ENCODE data around the gene MGLL. TPM values are rescaled to one million over a fixed set of nuclear protein-coding genes. Genes with fewer than 3 reads are reported as not detected.

MGLL gene
- total RNA-seq, 1 donor from 2014 or later, result 45.7 TPM

DNA sequence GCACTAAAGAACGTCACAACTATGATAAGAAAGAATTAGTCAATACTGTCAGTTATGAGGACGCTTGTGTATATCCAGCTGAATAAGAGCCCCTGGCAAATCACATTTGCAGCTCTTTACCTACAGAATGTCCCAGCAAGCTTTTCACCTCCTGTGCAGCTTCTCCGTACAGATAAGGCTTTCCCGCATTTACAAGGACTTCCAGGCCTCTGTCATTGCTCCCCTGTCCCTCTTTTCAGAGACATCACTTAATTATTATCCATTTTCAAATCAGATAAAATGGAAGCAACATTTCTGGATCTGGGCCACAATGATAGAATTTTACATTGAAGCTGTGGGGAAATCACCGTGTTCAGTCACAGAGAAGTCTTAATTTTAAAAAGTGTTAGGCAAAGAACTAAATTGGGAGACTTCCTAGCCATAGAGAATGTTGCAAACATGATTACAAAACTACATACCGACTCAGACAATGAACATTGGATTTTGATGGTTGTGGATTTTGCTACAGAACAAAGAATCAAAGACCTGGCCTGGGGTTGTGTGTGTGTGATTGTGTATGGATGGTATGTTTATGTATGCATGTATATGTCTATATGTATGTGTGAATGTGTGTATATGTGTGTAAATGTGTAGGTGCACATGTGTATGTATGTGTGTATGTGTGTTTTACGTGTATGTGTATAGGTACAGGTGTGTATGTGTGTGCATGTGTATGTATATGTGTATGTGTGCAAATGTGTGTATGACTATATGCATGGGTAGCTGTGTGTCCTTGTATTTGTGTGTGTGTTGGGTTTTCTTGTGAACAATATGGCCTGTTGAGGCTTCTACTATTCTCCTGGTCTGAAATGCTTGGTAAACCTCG, 41.5 kb downstream of the MGLL start:
- no peak for DNase-seq (ENCODE audit: low spot score)
- intact Hi-C loops (cut with DNase I), result no loop called here

DNA sequence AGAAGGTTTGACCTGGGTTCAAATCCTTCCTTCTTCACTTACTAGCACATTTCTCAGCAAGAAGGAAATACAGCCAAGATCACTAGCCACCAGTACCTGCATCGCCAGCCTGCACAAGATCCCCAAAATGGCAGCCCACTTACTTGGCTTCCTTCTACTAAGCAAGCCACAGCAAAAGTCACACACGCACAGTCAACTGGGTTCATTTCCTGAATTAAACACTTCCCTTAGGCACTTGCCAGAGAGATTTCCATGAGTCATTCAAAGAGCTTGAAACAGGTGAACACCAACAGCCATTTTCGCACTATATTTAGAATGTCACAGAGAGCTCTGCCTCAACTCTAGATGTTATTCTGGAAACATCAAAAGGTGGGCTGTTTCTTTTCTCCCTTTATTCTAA, 42.6 kb downstream of the MGLL start:
- intact Hi-C loops (cut with DNase I), result no loop called here

GRCh38 chr3:127777921-127778656, 44.2 kb downstream of the MGLL start:
- intact Hi-C loops (cut with DNase I), result no loop called here
- no peak for DNase-seq (ENCODE audit: low spot score)

More for the DNA sequence above, 42.6 kb downstream of the MGLL start:
- no peak for DNase-seq (ENCODE audit: low spot score)

- intact Hi-C loops (cut with DNase I), result no loop called here
- no peak for DNase-seq (ENCODE audit: low spot score)
Observed at GRCh38 chr3:127777332-127777731, 45.0 kb downstream of the MGLL start.

DNA sequence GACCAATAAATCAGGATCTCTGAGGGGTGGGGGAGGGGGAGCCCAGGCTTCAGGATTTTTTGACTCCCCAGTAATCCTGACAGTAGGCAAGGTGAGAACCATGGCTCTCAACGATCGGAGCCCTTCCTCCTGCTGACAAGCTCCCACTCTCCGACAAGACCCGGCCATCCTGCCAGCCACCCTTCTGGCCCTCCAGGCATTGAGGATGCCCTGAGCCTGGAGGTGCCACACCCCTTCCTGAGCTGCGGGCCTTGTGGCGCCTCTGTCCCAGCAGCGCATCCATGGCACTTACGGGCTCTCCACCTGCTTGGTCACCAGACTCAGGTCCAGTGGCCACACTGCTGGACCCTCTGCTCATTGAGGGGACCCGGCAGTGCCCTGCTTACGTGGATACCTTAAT, 46.0 kb downstream of the MGLL start:
- intact Hi-C loops (cut with DNase I), result no loop called here
- DNase-seq (ENCODE audit: low spot score), result no peak

DNA sequence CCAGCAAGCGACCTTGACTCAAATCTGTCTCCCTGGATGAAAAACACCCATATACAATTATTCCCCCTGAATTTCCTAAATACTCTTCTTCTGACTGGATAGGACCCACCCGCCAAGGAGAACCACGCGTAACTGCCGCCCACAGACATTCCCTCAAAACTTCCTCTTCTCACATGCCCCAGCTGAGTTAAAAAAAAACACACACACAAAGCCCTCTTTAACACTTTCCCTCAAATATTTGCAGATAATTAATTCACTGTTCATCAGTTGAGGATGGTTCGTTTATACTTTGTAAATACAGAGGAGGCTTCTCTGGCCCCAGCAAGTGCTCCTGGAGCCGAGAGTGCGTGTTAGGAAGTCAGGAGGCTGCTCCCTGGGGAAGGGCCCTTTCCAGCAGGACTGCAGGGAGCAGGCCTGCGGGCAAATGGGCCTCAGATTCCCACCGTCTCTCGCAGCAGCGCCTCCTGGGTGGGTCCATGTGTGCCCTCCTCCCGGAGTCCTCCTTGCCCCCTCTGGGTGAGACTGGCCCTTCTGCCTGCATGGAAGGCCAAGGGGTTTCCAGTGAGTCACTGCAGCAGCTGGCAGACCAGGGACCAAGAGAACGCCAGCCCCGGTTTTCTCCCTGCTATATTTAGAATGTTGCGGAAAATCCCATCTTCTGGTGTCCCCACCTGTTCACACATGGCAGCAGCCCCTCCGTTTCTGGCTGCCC, 46.8 kb downstream of the MGLL start:
- DNase-seq (ENCODE audit: low spot score), result no peak
- intact Hi-C loops (cut with DNase I), result no loop called here

DNA sequence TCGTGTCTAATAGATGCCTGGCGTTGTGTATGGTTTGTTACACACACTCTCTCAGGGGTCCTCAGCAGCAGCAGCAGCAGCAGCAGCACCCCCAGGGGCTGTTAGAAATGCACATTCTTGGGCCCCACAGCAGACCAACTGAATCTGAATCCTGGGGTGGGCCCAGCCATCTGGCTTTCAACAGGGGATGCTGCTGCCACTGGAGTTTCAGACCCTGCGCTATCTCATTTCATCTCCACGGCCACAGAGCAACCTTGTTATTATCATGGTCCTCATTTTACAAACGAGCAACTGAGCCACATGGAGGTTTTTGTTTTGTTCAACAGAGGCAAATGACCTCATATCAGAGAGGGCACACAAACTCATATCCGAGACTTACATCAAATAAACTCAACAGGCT, 47.7 kb downstream of the MGLL start:
- DNase-seq (ENCODE audit: low spot score), result no peak

DNA sequence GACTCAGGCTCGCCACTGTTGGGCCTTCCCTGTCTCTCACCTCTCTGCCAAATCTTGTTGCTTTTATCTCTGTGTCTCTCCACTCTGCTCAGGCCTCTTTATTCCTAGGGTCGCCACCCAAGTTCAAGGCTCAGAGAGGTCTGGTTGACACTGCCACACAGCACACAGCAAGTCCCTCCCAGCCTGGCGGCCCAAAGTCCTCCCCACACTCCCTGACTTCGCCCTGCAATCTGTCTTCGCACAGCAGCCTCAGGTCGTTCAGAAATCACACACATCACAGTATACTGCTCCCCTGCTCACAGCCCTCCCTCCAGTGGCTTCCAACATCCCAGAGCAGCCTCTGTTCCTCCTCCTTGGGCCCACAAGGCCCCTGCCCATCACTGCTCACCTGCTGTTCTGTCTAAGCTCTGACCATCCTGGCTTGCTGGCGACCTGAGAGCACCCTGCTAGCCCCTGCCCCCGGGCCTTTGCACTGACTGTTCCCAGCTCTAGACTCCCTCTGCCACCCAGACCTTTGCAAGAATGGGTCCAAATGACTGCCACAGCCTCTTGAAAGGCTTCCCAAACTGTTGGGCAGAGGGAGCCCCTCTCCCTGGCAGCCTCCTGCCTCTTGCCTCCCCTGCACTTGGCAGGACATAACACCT, 48.4 kb downstream of the MGLL start:
- intact Hi-C loops (cut with DNase I), result no loop called here
- no peak for DNase-seq (ENCODE audit: low spot score)

More for the DNA sequence above, 47.7 kb downstream of the MGLL start:
- intact Hi-C loops (cut with DNase I), result no loop called here

DNA sequence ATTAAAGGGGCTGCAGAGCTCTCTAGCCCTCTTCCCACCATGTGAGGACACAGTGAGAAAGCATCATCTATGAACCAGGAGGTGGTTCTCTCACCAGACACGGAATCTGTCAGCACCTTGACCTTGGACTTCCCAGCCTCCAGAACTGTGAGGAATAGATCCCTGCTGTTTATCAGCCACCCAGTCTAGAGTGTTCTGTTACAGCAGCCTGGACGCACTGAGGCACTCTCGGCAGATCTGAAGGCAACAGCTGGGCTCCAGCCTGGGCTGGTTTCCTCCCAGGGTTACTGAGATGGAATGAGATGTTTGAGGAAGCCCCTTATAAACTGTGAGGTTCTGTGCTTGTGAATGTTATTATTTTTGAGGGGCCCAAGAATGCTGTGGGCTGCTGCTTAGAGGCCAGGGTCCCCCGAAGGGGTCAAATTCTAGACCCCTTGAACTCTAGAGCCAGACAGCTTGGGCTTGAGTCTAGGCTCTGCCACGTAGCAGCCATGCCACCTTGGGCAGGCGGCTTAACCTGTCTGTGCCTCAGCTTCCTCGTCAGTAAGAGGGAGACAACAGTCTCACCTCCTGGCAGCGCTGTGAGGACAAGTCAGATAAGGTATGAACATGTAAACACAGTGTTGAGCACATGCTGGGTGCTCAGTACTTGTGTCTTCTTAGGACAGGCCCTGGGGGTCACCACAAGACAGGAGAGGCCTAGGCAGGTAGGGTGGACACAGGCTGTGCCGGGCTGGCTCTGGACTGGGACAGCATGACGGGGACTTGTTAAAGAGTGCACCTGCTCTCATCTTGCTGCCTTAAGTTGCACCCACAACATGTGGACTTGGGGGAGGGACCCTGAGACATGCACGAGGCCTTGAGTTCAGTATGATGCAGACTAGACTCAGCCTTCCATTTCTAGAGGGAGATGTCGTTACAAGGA, 49.2 kb downstream of the MGLL start:
- intact Hi-C loops (cut with DNase I), result no loop called here
- no peak for DNase-seq (ENCODE audit: low spot score)

- intact Hi-C loops (cut with DNase I), result no loop called here
- DNase-seq (ENCODE audit: low spot score), result no peak
Observed at GRCh38 chr3:127772273-127772672, 50.0 kb downstream of the MGLL start.

- intact Hi-C loops (cut with DNase I), result no loop called here
- DNase-seq (ENCODE audit: low spot score), result no peak
Observed at GRCh38 chr3:127771746-127772145, 50.6 kb downstream of the MGLL start.

- DNase-seq (ENCODE audit: low spot score), result no peak
- intact Hi-C loops (cut with DNase I), result no loop called here
Observed at GRCh38 chr3:127770671-127771355, 51.5 kb downstream of the MGLL start.

DNA sequence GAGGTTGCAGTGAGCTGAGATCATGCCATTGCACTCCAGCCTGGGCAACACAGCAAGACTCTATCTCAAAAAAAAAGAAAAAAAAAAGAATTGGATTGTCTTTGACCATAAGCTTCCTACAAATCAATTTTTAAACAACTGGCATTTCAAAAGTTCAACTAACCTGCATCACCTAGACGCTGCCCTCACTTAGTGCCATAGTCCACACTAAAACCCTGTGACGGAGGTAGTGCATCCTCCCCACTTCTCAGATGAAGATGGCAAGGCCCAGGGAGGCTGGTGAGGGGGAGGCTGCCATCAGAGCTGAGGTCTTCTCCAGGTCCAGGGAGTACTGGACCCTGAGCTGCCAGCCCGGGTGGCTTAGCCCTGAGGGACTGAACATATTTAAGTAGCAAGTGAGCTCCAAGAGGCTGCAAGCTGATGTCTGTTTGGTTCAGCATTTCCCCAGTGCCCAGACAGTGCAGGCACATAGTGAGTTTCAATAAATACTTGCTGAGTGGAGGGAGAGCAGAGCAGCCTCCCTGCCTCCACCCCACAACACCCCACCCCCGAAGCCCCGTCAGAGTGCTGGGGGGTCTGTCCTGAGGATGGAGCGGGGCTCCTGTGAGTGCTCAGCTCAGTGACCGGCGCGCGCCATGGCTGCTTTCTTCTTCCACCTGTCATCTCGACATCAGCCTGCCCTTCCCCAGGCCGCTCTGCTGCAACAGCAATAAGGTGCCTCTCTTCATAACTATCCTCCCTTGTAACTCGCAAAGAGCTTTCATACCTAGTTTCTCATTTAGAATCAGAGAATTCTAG, 52.8 kb downstream of the MGLL start:
- DNase-seq (ENCODE audit: low spot score), result no peak
- intact Hi-C loops (cut with DNase I), result no loop called here

GRCh38 chr3:127768346-127769008, 53.8 kb downstream of the MGLL start:
- no peak for DNase-seq (ENCODE audit: low spot score)
- intact Hi-C loops (cut with DNase I), result no loop called here

DNA sequence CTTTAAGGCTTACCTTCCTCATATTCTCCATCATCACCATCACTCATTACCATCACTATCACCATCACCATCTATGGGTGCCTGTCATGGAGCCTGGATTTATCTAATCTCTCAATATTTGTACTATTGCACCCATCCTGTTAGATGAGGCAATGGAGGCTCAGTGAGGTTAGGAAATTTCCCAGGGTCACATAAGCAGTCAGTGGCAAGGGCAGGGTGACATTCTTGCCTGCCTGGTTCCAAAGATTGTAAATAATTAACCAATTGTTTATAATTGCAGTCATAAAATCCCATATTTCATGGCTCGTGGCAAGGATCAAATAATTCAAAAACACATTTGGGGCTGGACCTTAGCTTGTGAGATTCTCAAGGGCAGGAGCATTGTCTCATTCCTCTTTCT, 55.2 kb downstream of the MGLL start:
- DNase-seq (ENCODE audit: low spot score), result no peak
- intact Hi-C loops (cut with DNase I), result no loop called here

DNA sequence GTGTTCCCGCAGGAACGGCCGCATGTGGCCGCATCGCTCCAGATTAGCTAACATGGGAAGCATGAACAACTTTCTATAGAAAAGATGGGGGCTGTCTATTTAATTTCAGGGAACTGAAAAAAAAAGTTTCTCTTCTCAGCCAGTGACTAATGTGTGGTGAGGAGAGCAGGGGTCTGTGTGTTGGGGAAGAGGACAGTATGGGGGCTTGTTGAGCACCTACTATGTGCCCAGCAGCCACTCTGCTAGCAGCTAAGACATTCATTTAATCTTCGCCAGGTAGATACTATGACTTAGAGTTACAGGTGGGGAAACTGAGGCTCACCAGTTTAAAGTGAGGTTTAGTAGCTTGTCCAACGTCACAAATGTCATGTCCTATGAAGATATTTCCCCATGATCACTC, 56.6 kb downstream of the MGLL start:
- no peak for DNase-seq (ENCODE audit: low spot score)
- intact Hi-C loops (cut with DNase I), result no loop called here

DNA sequence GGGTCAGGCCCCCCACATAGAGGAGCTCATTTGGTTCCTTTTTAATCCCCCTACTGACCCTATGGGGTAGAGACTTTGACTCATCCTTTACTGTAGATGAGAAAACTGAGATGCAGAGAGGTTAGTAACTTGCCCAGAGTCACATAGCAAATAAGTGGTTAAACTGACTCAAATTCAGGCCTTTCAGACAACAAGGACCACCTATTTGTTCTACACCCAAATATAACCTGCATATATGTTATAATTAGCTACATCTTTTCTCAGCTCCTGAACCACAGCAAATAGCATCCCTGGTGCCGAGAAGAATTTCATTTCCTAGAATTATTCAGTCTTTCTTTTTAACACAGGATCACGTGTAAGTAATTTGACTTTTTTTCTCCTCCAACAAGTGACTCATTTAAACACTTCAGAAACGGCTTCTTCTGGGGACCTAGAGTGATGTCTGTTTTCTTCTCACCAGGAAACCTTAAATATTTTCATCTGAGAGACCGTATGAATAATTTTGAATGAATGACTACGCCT, 57.4 kb downstream of the MGLL start:
- DNase-seq (ENCODE audit: low spot score), result no peak
- intact Hi-C loops (cut with DNase I), result loop anchor here (5.0 kb wide), 1 partner anchor 202 kb away; no protein-coding TSS in a partner anchor

All from cardiac septum (tissue), 1 donor.